ENCODE results near the gene UBE3D. TPM values are rescaled to one million over a fixed set of nuclear protein-coding genes. Genes with fewer than 3 reads are reported as not detected.

The UBE3D gene
- total RNA-seq, 4 donors from 2014 or later: 8.9 to 20.5 (median 13.1) TPM

GRCh38 chr6:82970839-82971238, 94.8 kb downstream of the UBE3D start:
- TF ChIP-seq POLR2A (IDR thresholded peaks at IDR 0.05) (no peak), CTCF (IDR thresholded peaks at IDR 0.05) (no peak)
- no peak overlapping the region for H3K27ac ChIP-seq
- H3K4me3 ChIP-seq: no peak overlapping the region
- no peaks in the 10 kb centered on the region for H3K27me3 ChIP-seq
- no peaks in the 10 kb centered on the region for H3K4me1 ChIP-seq
- H3K36me3 ChIP-seq: no peaks in the 10 kb centered on the region
- DNase-seq: no peak
- intact Hi-C loops (cut with DNase I; ENCODE audit: low total_unique reads): no loop called here
- no peaks in the 10 kb centered on the region for H3K9me3 ChIP-seq

- Histone ChIP-seq H3K4me3 (no peak overlapping the region), H3K27me3 (no peaks in the 10 kb centered on the region), H3K27ac (no peak overlapping the region), H3K4me1 (no peaks in the 10 kb centered on the region), H3K9me3 (no peaks in the 10 kb centered on the region), H3K36me3 (no peaks in the 10 kb centered on the region)
- DNase-seq: no peak
- no peak for TF ChIP-seq CTCF (IDR thresholded peaks at IDR 0.05)
- intact Hi-C loops (cut with DNase I; ENCODE audit: low total_unique reads): no loop called here
These were observed 96.9 kb downstream of the UBE3D start for GRCh38 chr6:82968708-82969107.

DNA sequence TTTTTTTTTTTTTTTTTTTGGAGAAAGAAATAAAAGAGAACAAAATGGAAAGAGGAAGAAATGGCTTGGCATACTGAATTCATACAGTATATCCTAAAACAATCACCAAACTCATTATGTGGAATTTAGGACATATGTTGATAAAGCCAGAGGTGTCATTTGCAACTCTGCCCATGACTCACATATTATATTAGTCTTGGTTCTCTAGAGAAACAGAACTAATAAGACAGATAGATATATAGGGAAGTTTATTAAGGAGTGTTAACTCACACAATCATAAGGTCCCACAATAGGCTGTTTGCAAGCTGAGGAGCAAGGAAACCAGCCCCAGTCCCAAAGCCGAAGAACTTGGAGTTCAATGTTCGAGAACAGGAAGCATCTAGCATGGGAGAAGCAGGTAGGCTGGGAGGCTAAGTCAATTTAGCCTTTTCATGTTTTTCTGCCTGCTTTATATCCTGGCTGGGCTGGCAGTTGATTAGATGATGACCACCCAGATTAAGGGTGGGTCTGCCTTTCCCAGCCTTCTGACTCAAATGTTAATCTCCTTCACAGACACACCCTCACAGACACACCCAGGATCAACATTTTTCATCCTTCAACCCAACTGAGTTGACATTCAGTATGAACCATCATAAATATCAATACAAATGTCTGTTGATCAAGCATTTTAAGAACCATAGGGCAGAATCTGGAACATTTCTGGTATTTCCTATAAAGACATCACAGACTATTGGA, 102.3 kb downstream of the UBE3D start:
- H3K4me1 ChIP-seq: no peaks in the 10 kb centered on the region
- H3K4me3 ChIP-seq: no peak overlapping the region
- no peaks in the 10 kb centered on the region for H3K9me3 ChIP-seq
- H3K27ac ChIP-seq: no peak overlapping the region
- no peak for TF ChIP-seq POLR2A (IDR thresholded peaks at IDR 0.05)
- TF ChIP-seq CTCF (IDR thresholded peaks at IDR 0.05): no peak
- H3K27me3 ChIP-seq: no peaks in the 10 kb centered on the region
- intact Hi-C loops (cut with DNase I; ENCODE audit: low total_unique reads): no loop called here
- no peak for DNase-seq
- no peaks in the 10 kb centered on the region for H3K36me3 ChIP-seq

- TF ChIP-seq CTCF (IDR thresholded peaks at IDR 0.05): no peak
- TF ChIP-seq POLR2A (IDR thresholded peaks at IDR 0.05): no peak
- no peaks in the 10 kb centered on the region for H3K9me3 ChIP-seq
- DNase-seq: no peak
- intact Hi-C loops (cut with DNase I; ENCODE audit: low total_unique reads): no loop called here
- peaks cover 0 to 4% of the 10 kb centered on the region in 2 donors for H3K4me1 ChIP-seq
- no peak overlapping the region for H3K4me3 ChIP-seq
- no peaks in the 10 kb centered on the region for H3K36me3 ChIP-seq
- no peaks in the 10 kb centered on the region for H3K27me3 ChIP-seq
- H3K27ac ChIP-seq: no peak overlapping the region
These were observed 106.2 kb downstream of the UBE3D start for GRCh38 chr6:82959385-82959941.

GRCh38 chr6:82958551-82958950, 107.1 kb downstream of the UBE3D start:
- Histone ChIP-seq H3K27ac (peak overlapping the region; percentile 2 to 20), H3K4me1 (peaks cover 0 to 4% of the 10 kb centered on the region in 2 donors), H3K9me3 (no peaks in the 10 kb centered on the region), H3K27me3 (no peaks in the 10 kb centered on the region), H3K4me3 (no peak overlapping the region), H3K36me3 (no peaks in the 10 kb centered on the region)
- TF ChIP-seq CTCF (IDR thresholded peaks at IDR 0.05) (no peak), POLR2A (IDR thresholded peaks at IDR 0.05) (no peak)
- no peak for DNase-seq
- intact Hi-C loops (cut with DNase I; ENCODE audit: low total_unique reads): no loop called here

Data from uterus (tissue), 4 donors.